ENCODE data around the gene CALCOCO2. TPM values are rescaled to one million over a fixed set of nuclear protein-coding genes. Genes with fewer than 3 reads are reported as not detected.
A peak's percentile ranks its signal among the peaks of the same experiment; 100 is the strongest.
"Not testable (repeated sequence)": the region's sequence is repeated elsewhere in the genome, so short reads cannot be mapped to it uniquely, and the experiment has no call there.

The CALCOCO2 gene
- total RNA-seq, 1 experiment from 2014 or later, result 113 TPM

DNA sequence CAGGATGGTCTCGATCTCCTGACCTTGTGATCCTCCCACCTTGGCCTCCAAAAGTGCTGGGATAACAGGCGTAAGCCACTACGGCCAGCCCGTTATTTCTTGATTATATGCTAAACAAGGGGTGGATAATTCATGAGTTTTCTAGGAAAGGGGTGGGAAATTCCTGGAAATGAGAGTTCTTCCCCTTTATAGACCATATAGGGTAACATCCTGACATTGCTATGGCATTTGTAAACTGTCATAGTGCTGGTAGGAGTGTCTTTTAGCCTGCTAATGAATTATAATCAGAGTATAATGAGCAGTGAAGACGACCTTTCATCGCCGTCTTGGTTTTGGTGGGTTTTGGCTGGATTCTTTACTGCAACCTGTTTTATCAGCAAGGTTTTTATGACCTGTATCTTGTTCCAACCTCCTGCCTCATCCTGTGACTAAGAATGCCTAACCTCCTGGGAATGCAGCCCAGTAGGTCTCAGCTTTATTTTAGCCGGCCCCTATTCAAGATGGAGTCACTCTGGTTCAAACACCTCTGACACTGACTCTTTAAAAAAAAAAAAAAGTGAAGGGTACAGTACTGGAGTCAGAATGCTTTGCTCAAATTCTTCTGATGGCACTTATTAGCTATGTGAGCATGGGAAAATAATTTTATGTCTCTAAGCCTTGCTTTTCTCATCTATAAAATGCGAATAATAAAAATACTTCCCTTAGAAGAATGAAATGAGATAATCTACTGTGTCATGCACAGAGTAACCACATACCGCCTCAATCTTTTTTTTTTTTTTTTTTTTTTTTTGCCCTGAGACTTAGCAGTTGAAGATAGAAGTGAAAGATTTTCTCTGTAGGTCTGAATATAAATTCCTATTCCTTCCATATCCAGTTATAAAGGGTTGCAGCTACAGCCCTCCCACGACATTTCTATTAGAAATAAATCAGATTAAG, 5.1 kb upstream of the CALCOCO2 start:
- H3K4me3 Mint-ChIP-seq (ENCODE audit: unreplicated experiment), result no peak overlapping the region
- POLR2A ChIA-PET, result no interaction called here
- H3K27me3 Mint-ChIP-seq (ENCODE audit: insufficient read depth, unreplicated experiment), result peaks cover 12% of the 10 kb centered on the region
- TF ChIP-seq, protein P1, sequence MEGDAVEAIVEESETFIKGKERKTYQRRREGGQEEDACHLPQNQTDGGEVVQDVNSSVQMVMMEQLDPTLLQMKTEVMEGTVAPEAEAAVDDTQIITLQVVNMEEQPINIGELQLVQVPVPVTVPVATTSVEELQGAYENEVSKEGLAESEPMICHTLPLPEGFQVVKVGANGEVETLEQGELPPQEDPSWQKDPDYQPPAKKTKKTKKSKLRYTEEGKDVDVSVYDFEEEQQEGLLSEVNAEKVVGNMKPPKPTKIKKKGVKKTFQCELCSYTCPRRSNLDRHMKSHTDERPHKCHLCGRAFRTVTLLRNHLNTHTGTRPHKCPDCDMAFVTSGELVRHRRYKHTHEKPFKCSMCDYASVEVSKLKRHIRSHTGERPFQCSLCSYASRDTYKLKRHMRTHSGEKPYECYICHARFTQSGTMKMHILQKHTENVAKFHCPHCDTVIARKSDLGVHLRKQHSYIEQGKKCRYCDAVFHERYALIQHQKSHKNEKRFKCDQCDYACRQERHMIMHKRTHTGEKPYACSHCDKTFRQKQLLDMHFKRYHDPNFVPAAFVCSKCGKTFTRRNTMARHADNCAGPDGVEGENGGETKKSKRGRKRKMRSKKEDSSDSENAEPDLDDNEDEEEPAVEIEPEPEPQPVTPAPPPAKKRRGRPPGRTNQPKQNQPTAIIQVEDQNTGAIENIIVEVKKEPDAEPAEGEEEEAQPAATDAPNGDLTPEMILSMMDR (IDR thresholded peaks at IDR 0.05; ENCODE audit: unreplicated experiment), result no peak
- intact Hi-C loops (cut with micrococcal nuclease), result no loop called here
- H3K27ac Mint-ChIP-seq (ENCODE audit: low read depth, unreplicated experiment), result no peak overlapping the region
- no TSS peak for BruUV-seq (replicated peaks)
- no peaks in the 10 kb centered on the region for H3K4me1 Mint-ChIP-seq (ENCODE audit: insufficient read depth, unreplicated experiment)
- no peak for DNase-seq (ENCODE audit: unreplicated experiment)
- peaks cover 6% of the 10 kb centered on the region for H3K36me3 Mint-ChIP-seq (ENCODE audit: insufficient read depth, unreplicated experiment)
- CTCF ChIA-PET, result interaction anchor here (0.6 to 2.9 kb wide), 4 partner anchors 10 to 498 kb away, joined by 3 to 8 read pairs (median 4); no protein-coding TSS in a partner anchor
- no peaks in the 10 kb centered on the region for H3K9me3 Mint-ChIP-seq (ENCODE audit: unreplicated experiment)

DNA sequence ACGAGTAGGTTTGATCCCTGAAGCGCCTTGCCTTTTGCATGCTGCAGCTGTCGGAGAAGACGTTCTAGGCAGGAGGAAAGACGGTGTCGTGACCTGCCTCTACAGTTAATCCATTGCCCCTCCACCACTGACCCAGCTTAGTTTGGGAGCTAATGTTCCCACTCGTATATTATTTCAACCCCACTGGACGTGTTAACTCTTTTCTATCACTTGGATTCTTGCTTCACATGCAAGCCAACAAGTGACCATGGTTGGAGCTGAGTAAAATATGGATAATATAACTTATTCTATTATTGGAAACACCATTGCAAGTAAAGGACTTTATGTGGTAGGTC, 681 bp downstream of the CALCOCO2 start:
- DNase-seq (ENCODE audit: unreplicated experiment), result no peak
- ChIA-PET CTCF (interaction anchor here (0.7 to 1.7 kb wide), 6 partner anchors 26 to 199 kb away, joined by 3 to 6 read pairs (median 4); no protein-coding TSS in a partner anchor), POLR2A (interaction anchor here (0.7 to 2.5 kb wide), 10 partner anchors 9 to 52 kb away, joined by 3 to 14 read pairs (median 4); partner anchors contain the start of gene TTLL6)
- no peaks in the 10 kb centered on the region for H3K9me3 Mint-ChIP-seq (ENCODE audit: unreplicated experiment)
- peak overlapping the region; percentile 94 for H3K4me3 Mint-ChIP-seq (ENCODE audit: unreplicated experiment)
- peak overlapping the region; percentile 96 for H3K27ac Mint-ChIP-seq (ENCODE audit: low read depth, unreplicated experiment)
- TF ChIP-seq, protein P1 (IDR thresholded peaks at IDR 0.05; ENCODE audit: unreplicated experiment), result no peak
- H3K4me1 Mint-ChIP-seq (ENCODE audit: insufficient read depth, unreplicated experiment), result no peaks in the 10 kb centered on the region
- BruUV-seq (replicated peaks), result TSS peak; percentile 50
- H3K36me3 Mint-ChIP-seq (ENCODE audit: insufficient read depth, unreplicated experiment), result peaks cover 6% of the 10 kb centered on the region
- H3K27me3 Mint-ChIP-seq (ENCODE audit: insufficient read depth, unreplicated experiment), result no peaks in the 10 kb centered on the region
- intact Hi-C loops (cut with micrococcal nuclease), result no loop called here

DNA sequence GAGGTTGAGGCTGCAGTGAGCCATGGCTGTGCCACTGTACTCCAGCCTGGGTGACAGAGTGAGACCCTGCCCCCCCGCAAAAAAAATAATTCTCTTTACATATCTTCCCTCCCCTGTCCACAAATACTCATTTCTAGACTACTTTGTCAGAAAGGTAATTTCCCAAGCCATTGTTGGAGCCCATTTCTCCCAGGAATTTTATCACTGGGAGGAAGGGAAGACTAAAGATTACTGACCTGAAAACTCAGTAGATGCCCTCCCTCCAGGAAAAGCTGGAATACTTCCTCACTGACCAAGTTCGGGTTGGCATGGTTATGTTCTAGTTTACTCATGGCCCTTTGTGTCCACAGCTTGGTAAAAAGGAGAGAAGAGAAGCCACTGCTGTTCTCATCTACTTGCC, 4.1 kb downstream of the CALCOCO2 start:
- H3K27ac Mint-ChIP-seq (ENCODE audit: low read depth, unreplicated experiment), result no peak overlapping the region
- TF ChIP-seq, protein P1 (IDR thresholded peaks at IDR 0.05; ENCODE audit: unreplicated experiment), result no peak
- H3K4me1 Mint-ChIP-seq (ENCODE audit: insufficient read depth, unreplicated experiment), result peaks cover 6% of the 10 kb centered on the region
- POLR2A ChIA-PET, result interaction anchor here (1.5 kb wide), 1 partner anchor 28 kb away, joined by 3 read pairs; no protein-coding TSS in a partner anchor
- no peak for DNase-seq (ENCODE audit: unreplicated experiment)
- no TSS peak for BruUV-seq (replicated peaks)
- CTCF ChIA-PET, result interaction anchor here (0.6 to 2.0 kb wide), 5 partner anchors 21 to 777 kb away, joined by 3 to 6 read pairs (median 4); no protein-coding TSS in a partner anchor
- H3K36me3 Mint-ChIP-seq (ENCODE audit: insufficient read depth, unreplicated experiment), result peaks cover 20% of the 10 kb centered on the region
- H3K4me3 Mint-ChIP-seq (ENCODE audit: unreplicated experiment), result no peak overlapping the region
- no peaks in the 10 kb centered on the region for H3K9me3 Mint-ChIP-seq (ENCODE audit: unreplicated experiment)
- H3K27me3 Mint-ChIP-seq (ENCODE audit: insufficient read depth, unreplicated experiment), result no peaks in the 10 kb centered on the region
- intact Hi-C loops (cut with micrococcal nuclease), result no loop called here

DNA sequence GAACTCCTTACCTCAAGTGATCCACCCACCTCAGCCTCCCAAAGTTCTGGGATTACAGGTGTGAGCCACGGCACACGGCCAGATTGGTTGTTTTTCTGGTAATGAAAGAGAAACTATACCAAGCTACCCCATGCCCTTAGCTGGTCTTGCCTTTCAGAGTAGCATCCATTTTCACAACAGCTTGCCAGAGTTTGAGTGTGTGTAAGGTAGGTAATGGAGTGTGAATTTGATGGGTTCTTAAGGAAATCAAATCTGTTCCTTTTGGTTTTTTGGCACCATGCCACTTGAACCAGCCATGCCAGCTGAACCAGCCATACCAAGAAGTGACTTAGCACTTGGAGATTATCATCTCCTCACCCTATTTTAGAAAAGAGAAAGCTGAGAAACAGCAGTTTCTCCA, 5.1 kb downstream of the CALCOCO2 start:
- no peak for DNase-seq (ENCODE audit: unreplicated experiment)
- H3K4me1 Mint-ChIP-seq (ENCODE audit: insufficient read depth, unreplicated experiment), result peaks cover 14% of the 10 kb centered on the region
- no TSS peak for BruUV-seq (replicated peaks)
- H3K4me3 Mint-ChIP-seq (ENCODE audit: unreplicated experiment), result no peak overlapping the region
- ChIA-PET CTCF (interaction anchor here (1.3 to 2.0 kb wide), 4 partner anchors 9 to 48 kb away, joined by 3 to 6 read pairs (median 4); no protein-coding TSS in a partner anchor), POLR2A (interaction anchor here (0.5 kb wide), 1 partner anchor 14 kb away, joined by 3 read pairs; no protein-coding TSS in a partner anchor)
- H3K27me3 Mint-ChIP-seq (ENCODE audit: insufficient read depth, unreplicated experiment), result no peaks in the 10 kb centered on the region
- no peak overlapping the region for H3K27ac Mint-ChIP-seq (ENCODE audit: low read depth, unreplicated experiment)
- intact Hi-C loops (cut with micrococcal nuclease), result no loop called here
- H3K36me3 Mint-ChIP-seq (ENCODE audit: insufficient read depth, unreplicated experiment), result peaks cover 25% of the 10 kb centered on the region
- TF ChIP-seq, protein P1 (IDR thresholded peaks at IDR 0.05; ENCODE audit: unreplicated experiment), result no peak
- no peaks in the 10 kb centered on the region for H3K9me3 Mint-ChIP-seq (ENCODE audit: unreplicated experiment)

DNA sequence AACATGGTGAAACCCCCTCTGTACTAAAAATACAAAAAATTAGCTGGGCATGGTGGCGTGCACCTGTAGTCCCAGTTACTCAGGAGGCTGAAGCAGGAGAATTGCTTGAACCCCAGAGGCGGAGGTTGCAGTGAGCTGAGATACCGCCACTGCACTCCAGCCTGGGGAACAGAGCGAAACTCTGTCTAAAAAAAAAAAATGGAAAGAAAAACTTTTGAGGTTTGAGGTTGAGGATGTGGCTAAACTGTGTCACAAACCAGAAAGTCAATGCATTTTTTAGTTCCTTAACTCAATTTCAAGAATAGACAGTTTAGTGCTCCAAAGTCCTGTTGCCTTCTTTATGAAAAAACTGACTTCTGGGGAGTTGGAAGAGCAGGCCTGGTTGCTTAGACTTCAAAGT, 6.6 kb downstream of the CALCOCO2 start:
- POLR2A ChIA-PET; intact Hi-C loops (cut with micrococcal nuclease); H3K9me3 Mint-ChIP-seq (ENCODE audit: unreplicated experiment); H3K27me3 Mint-ChIP-seq (ENCODE audit: insufficient read depth, unreplicated experiment); BruUV-seq (replicated peaks); H3K4me3 Mint-ChIP-seq (ENCODE audit: unreplicated experiment); H3K27ac Mint-ChIP-seq (ENCODE audit: low read depth, unreplicated experiment); DNase-seq (ENCODE audit: unreplicated experiment): not testable (repeated sequence)
- CTCF ChIA-PET, result interaction anchor here (0.6 to 1.2 kb wide), 2 partner anchors 42 to 759 kb away, joined by 4 to 5 read pairs; no protein-coding TSS in a partner anchor
- peaks cover 31% of the 10 kb centered on the region for H3K36me3 Mint-ChIP-seq (ENCODE audit: insufficient read depth, unreplicated experiment)
- H3K4me1 Mint-ChIP-seq (ENCODE audit: insufficient read depth, unreplicated experiment), result peaks cover 21% of the 10 kb centered on the region
